Esophagus (tissue), 2 donors: Measurements from ENCODE around the gene PSMB8. TPM values are rescaled to one million over a fixed set of nuclear protein-coding genes. Genes with fewer than 3 reads are reported as not detected.
A peak's percentile ranks its signal among the peaks of the same experiment; 100 is the strongest.

Experiments
- H3K27ac ChIP-seq, 2 donors: one replicate each; pipeline ENCODE4 v1.5.1; 2013; ENCODE audit warnings: low read depth in 2 of 2, mild to moderate bottlenecking in 2 of 2, inconsistent platforms in 1 of 2, low read length in 1 of 2, moderate library complexity in 1 of 2
- H3K27me3 ChIP-seq, 2 donors: one replicate each; pipeline ENCODE4 v1.6.1; 2013; ENCODE audit warnings: low read length in 2 of 2, control low read depth in 1 of 2, mild to moderate bottlenecking in 1 of 2; ENCODE audit not compliant: insufficient read depth in 2 of 2, control insufficient read depth in 1 of 2
- H3K36me3 ChIP-seq, 2 donors: one replicate each; pipeline ENCODE4 v1.6.1; 2013; ENCODE audit warnings: low read length in 1 of 2; ENCODE audit not compliant: control insufficient read depth in 2 of 2, insufficient read depth in 2 of 2
- H3K4me1 ChIP-seq, 2 donors: one replicate each; pipeline ENCODE4 v1.6.1; 2013; ENCODE audit warnings: low read length in 1 of 2; ENCODE audit not compliant: control insufficient read depth in 2 of 2, insufficient read depth in 2 of 2
- H3K4me3 ChIP-seq, 2 donors: one replicate each; pipeline ENCODE4 v1.5.1; 2013; ENCODE audit warnings: low read length in 2 of 2, mild to moderate bottlenecking in 2 of 2, low read depth in 1 of 2, moderate library complexity in 1 of 2
- H3K9me3 ChIP-seq, 2 donors: one replicate each; pipeline ENCODE4 v1.6.1; 2013; ENCODE audit warnings: mild to moderate bottlenecking in 2 of 2, low read depth in 1 of 2, low read length in 1 of 2, moderate library complexity in 1 of 2; ENCODE audit not compliant: control insufficient read depth in 2 of 2, insufficient read depth in 1 of 2
- WGBS, 2 donors: extraction: QIAGEN DNeasy Blood & Tissue Kit; methylation state at CpG; one replicate each; pipeline ENCODE4 v1.1.7; 2013; 5-methylcytosine and 5-hydroxymethylcytosine counted together
- polyA plus RNA-seq, 2 donors: library from polyadenylated mRNA; stranded (reverse); fragments of 200-250 nt; gene quantifications; one replicate each; pipeline ENCODE4 v1.2.3, GENCODE V29; 2013
- donor health status: healthy with polysubstance abuse.
- donor health status: Bipolar disorder and iron deficiency.

Gene PSMB8
- 10 to 100 TPM; 63.1 to 66.9 TPM for polyA plus RNA-seq

DNA sequence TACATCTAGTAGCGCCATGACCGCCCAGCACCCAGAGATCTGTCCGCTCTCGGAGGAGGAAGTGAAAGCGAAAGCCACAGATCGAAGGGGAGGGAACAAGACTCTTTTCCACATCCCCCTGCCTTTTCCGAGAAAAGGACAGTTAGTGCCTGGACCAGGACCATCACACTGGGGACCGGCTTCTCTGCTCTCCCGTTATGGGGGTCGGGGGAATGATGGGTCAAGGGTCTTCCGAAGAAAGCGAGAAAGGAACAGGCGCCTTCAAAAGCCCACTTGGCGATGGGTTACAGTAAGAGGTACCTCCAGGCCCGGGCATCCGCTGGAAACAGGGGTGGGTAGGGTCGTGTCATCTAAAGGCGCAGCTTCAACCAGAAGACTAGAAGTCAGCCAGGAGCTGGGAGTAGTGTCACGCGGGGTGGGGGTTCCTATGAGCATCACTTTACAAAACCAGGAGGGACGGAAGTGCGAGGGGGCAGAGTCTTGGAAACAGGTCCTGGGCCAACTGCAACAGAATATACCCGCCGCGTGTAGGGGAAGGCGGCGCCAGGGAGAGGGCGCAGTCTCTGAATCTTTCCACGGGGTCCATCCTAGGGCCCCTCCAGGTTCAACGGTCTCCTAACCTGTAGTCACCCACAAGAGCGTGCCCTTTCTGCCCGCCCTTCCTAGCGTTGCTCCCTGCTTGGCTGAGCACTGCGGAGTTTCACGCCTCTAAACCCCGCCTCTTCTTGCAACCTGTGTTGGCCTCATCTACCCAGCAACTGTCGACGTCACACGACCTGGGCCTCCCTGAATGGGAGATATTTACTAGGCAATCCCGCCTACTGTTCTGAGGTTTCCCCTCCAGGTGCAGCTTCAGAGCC lies at the start of gene PSMB8:
Gene PSMB8 (minus strand): TSS at position 69 of the 860 bp plus-strand sequence. CDS start 51 bp downstream, at position 18.
- WGBS, 2 donors = 0% methylated on average over 40 of the region's 40 CpGs
- peaks cover 8 to 27% of the 10 kb centered on the region in 2 donors for H3K36me3 ChIP-seq

DNA sequence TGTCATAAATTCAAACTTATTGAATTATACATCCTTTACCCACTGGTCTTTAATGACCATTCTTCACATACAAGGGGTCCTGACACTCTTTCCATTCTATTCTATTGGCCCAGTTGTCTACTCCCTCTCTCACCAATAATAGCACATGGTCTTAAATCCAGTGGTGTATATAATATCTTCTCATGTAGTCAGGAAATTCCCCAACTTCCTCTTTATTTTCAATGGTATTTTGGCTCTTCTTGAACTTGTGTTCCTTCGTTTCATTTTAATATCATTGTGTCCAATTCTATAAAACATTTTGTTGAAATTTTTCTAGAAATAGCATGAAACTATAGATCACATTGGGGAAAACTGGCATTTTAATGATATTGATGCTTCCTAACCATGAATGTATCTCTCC lies 47.0 kb upstream of the PSMB8 start:
- WGBS, 2 donors = 44 to 52% methylated on average over 1 of the region's 1 CpG
- H3K9me3 ChIP-seq = no peaks in the 10 kb centered on the region
- H3K4me1 ChIP-seq = peaks cover 0 to 3% of the 10 kb centered on the region in 2 donors
- no peaks in the 10 kb centered on the region for H3K36me3 ChIP-seq
- H3K4me3 ChIP-seq = no peak overlapping the region
- no peak overlapping the region for H3K27ac ChIP-seq
- H3K27me3 ChIP-seq = no peaks in the 10 kb centered on the region

More for the DNA sequence above, at the start of gene PSMB8:
- Histone ChIP-seq H3K4me3 (peak within 1 kb of the TSS; percentile 68 to 86), H3K4me1 (peaks cover 0 to 7% of the 10 kb centered on the region in 2 donors), H3K27ac (peak within 1 kb of the TSS; percentile 97 to 98), H3K9me3 (no peaks in the 10 kb centered on the region), H3K27me3 (no peaks in the 10 kb centered on the region)

DNA sequence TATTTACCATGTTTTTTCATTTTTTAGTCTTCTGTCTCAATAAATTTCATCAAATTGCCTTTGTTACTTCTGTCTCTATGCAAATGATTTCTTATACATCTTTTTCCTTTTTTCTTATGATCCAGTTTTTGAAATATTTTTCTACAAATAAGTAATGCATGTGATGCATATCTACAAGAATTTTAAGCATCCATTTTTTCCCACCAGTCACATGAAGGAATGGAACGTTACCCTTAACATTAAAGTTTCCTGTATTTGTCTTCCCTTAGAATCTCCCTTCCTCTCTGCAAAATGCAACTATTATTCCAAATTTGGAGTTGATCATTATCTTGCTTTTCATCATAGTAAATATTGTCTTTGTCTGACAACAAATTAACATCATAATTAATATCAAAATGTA lies 45.7 kb upstream of the PSMB8 start:
- no peaks in the 10 kb centered on the region for H3K9me3 ChIP-seq
- H3K4me1 ChIP-seq = no peaks in the 10 kb centered on the region
- no peaks in the 10 kb centered on the region for H3K36me3 ChIP-seq
- H3K4me3 ChIP-seq = no peak overlapping the region
- H3K27me3 ChIP-seq = no peaks in the 10 kb centered on the region
- WGBS, 2 donors = 76 to 80% methylated on average over 1 of the region's 1 CpG
- no peak overlapping the region for H3K27ac ChIP-seq

DNA sequence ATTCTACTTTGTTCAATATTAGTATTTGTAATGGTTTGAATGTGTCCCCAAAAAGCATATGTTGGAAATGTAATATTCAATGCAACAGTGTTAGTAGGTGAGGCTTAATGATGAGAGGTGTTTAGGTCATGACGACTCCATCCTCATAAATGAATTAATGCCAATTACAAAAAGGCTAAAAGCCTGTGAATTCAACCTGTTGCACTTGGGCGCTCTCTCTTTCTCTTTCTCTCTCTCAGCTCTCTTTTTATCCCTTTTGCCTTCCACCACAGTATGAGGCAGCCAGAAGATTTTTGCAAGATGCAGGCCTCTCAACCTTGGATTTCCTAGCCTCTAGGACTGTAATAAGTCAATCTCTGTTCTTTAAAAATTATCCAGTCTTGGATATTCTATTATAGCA lies 44.7 kb upstream of the PSMB8 start:
- Histone ChIP-seq H3K27me3 (no peaks in the 10 kb centered on the region), H3K4me1 (no peaks in the 10 kb centered on the region), H3K4me3 (no peak overlapping the region), H3K27ac (no peak overlapping the region), H3K9me3 (no peaks in the 10 kb centered on the region), H3K36me3 (no peaks in the 10 kb centered on the region)
- WGBS, 2 donors = 87 to 94% methylated on average over 2 of the region's 2 CpGs

DNA sequence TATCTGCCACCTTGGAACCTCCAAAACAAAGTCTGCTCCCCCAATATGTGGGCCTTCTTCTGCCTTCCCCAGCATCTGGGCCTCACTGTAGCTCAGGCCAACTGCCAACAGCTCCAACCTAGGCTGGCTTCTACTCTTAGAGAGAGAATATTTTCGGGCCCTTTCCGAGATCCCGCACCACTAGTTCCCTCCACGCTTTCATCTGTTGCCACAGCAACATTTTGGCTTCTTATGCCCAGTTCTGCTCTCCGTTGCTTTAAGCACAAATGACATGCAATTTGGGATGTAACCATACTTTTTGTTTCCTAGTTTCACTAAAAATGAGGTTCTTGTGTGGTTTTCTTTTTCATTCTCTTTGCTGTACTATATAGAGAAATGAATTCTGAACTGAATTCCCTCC lies 43.8 kb upstream of the PSMB8 start:
- H3K27ac ChIP-seq = no peak overlapping the region
- H3K4me1 ChIP-seq = no peaks in the 10 kb centered on the region
- 78 to 84% methylated on average over 5 of the region's 5 CpGs for WGBS, 2 donors
- H3K9me3 ChIP-seq = no peaks in the 10 kb centered on the region
- no peak overlapping the region for H3K4me3 ChIP-seq
- no peaks in the 10 kb centered on the region for H3K27me3 ChIP-seq
- H3K36me3 ChIP-seq = no peaks in the 10 kb centered on the region

DNA sequence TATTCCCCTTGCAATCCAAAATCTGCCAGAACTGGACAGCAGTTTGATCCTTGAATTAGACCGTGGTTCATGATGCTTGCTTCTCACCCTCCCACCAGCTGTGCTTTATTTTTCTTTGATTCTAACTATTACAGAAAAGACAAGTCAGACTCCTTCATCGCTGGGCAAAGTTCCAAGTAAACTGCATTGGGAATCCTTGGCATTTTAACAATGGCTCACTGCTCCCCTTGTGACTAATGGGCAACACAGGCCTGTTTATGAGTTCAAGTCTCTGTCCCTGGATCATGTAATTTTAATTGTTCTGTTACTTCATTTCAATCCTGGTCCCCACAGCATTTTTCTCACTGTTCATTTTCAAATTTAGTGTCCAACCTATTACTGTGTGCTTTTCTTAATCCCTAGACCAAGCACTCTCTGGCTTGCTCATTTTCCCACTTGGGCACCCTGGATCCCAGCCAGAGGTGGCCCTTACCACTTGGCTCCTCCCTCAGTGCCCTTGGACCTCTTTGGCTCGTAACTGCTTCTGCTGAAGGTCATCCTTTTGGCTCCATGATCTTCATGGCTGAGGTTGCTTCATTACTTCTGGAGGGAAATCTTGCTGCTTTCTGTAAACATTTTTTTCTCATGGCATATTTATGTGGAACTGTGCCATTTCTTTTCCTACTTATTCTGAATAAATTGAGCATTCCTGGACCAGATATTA lies 43.0 kb upstream of the PSMB8 start:
- H3K36me3 ChIP-seq = no peaks in the 10 kb centered on the region
- no peaks in the 10 kb centered on the region for H3K27me3 ChIP-seq
- H3K4me3 ChIP-seq = no peak overlapping the region
- WGBS, 2 donors = 38 to 49% methylated on average over 3 of the region's 3 CpGs
- no peaks in the 10 kb centered on the region for H3K9me3 ChIP-seq
- H3K4me1 ChIP-seq = no peaks in the 10 kb centered on the region
- H3K27ac ChIP-seq = peak overlapping the region; percentile 22 to 38

DNA sequence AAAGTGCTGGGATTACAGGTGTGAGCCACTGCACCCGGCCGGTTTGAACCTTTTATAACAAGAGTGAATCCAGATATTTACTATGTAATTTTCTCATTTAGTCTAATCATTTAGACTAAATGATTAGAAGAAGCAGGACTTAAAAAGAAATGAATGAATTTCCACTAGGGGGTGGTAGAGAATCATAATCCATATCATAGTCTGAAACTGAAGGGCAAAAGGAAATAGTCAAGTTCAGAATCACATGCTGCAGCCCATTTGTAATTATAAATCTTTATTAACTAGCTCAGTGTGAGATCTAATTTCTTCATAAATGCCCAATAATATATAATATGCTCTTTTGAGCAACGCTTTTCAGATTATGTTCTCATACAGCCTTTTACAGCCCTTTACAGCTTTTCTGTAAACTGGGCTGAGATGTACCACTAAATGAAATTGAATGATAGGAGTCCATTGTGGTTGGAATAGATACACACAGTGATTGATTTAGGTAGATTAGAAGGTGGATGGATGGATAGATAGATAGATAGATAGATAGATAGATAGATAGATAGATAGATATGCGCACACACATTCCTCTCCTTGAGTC lies 41.9 kb upstream of the PSMB8 start:
- Histone ChIP-seq H3K36me3 (no peaks in the 10 kb centered on the region), H3K4me1 (no peaks in the 10 kb centered on the region), H3K27ac (no peak overlapping the region), H3K4me3 (no peak overlapping the region), H3K27me3 (no peaks in the 10 kb centered on the region), H3K9me3 (no peaks in the 10 kb centered on the region)
- 40 to 49% methylated on average over 4 of the region's 4 CpGs for WGBS, 2 donors

DNA sequence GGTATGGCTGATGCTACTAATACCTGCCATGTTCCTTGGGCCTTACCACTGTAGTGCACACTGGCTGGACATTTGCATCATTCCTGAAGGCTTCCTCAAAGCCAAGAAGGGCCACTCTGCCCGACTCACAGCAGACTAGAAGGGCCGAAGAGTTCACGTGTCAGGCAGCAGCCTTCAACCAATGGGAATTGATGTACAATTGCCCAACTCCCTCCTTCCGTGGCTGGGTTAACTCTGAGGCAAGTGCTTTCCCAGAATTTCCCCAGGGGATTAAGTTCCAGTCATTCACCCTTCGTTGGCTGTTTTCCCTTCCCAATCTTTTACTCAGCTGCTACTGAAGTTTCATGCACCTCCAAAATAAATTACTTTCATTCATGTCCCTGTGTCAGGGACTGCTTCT lies 39.9 kb upstream of the PSMB8 start:
- Histone ChIP-seq H3K27ac (no peak overlapping the region), H3K4me3 (no peak overlapping the region), H3K4me1 (no peaks in the 10 kb centered on the region), H3K27me3 (no peaks in the 10 kb centered on the region), H3K36me3 (no peaks in the 10 kb centered on the region), H3K9me3 (no peaks in the 10 kb centered on the region)
- 14 to 29% methylated on average over 5 of the region's 5 CpGs for WGBS, 2 donors

DNA sequence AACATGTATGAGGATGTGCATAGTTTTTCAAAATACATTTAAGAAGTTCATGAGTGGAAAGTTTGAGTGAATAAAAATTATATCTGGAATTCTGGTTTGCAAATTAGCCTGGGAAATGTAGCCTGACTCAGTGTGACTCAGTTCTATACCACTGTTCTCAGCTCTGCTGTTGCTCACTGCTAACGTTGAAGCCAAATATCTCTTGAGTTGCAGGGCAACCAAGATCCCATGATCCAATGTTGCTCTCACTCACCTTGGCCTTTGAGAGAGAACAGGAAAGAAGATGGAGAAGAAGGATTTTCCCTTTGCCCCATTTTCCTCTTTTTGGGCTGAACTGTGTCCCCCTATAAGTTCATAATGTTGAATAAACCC lies 39.0 kb upstream of the PSMB8 start:
- H3K36me3 ChIP-seq = no peaks in the 10 kb centered on the region
- 13 to 21% methylated on average over 1 of the region's 1 CpG for WGBS, 2 donors
- H3K27me3 ChIP-seq = no peaks in the 10 kb centered on the region
- H3K9me3 ChIP-seq = no peaks in the 10 kb centered on the region
- no peak overlapping the region for H3K27ac ChIP-seq
- no peak overlapping the region for H3K4me3 ChIP-seq
- H3K4me1 ChIP-seq = no peaks in the 10 kb centered on the region
